Measurements from ENCODE around the gene MAPK1IP1L. TPM values are rescaled to one million over a fixed set of nuclear protein-coding genes. Genes with fewer than 3 reads are reported as not detected.

MAPK1IP1L gene
- total and polyA plus RNA-seq, 2 experiments from 2014 or later, result 72.4 to 162 TPM

DNA sequence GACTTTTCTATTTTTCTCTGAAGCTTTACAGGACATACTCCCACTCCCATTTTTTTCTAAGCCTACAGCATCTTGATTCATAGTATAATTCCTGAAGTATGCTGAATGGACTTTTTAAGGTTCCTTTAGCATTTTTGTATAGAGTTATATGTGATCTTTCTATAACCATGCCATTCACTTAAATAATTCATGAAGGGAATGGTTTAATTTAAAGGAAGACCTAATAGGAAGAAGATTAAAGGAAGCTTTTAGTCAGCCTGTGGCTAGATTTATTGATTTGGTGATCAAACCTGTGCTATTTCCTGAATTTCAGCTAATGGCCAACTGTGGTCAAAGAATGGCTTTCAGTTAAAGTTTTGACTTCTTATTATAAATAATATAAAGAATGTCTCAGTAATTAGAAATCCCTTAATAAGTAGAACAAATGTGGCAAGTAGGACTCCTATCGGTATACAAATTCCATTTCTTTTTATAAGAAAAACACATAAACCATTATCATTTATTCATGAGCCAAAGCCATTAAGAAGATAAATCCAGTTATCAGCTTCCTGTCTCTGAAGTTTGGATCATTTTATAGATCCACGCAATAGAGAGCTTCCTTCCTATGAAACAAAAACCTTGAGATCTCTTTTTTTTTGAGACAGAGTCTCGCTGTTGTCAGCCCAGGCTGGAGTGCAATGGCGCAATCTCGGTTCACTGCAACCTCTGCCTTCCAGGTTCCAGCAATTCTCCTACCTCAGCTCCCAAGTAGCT lies 4.0 kb upstream of the MAPK1IP1L start (continued):
- TF ChIP-seq ZNF462 (CRISPR knock-in tag; IDR thresholded peaks at IDR 0.05), result no peak
- TF ChIP-seq NANOG (IDR thresholded peaks at IDR 0.05; ENCODE audit: borderline replicate concordance), result no peak
- TF ChIP-seq EZH2phosphoT487 (IDR thresholded peaks at IDR 0.05; ENCODE audit: unreplicated experiment), result no peak
- TF ChIP-seq, protein P1, sequence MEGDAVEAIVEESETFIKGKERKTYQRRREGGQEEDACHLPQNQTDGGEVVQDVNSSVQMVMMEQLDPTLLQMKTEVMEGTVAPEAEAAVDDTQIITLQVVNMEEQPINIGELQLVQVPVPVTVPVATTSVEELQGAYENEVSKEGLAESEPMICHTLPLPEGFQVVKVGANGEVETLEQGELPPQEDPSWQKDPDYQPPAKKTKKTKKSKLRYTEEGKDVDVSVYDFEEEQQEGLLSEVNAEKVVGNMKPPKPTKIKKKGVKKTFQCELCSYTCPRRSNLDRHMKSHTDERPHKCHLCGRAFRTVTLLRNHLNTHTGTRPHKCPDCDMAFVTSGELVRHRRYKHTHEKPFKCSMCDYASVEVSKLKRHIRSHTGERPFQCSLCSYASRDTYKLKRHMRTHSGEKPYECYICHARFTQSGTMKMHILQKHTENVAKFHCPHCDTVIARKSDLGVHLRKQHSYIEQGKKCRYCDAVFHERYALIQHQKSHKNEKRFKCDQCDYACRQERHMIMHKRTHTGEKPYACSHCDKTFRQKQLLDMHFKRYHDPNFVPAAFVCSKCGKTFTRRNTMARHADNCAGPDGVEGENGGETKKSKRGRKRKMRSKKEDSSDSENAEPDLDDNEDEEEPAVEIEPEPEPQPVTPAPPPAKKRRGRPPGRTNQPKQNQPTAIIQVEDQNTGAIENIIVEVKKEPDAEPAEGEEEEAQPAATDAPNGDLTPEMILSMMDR (conservative IDR thresholded peaks at IDR 0.05; ENCODE audit: low read depth in 2 of 2), result no peak

- no peak overlapping the region for H3K4me3 ChIP-seq
- DNase-seq (ENCODE audit: low spot score) (no peak), ATAC-seq (no peak)
- H3K79me2 ChIP-seq (replicated peaks; ENCODE audit: insufficient read depth), result peaks cover 20% of the 10 kb centered on the region
- H3K4me1 ChIP-seq (ENCODE audit: insufficient read depth), result peaks cover 17% of the 10 kb centered on the region
- Mint-ChIP-seq H3K36me3 (ENCODE audit: low read depth) (peaks cover 20% of the 10 kb centered on the region), H3K4me3 (no peak overlapping the region), H3K27ac (no peak overlapping the region), H3K4me1 (peaks cover 20% of the 10 kb centered on the region), H3K9me3 (no peaks in the 10 kb centered on the region), H3K27me3 (ENCODE audit: insufficient read depth, low read depth, poor library complexity) (no peaks in the 10 kb centered on the region)
- H3K27me3 ChIP-seq (ENCODE audit: insufficient read depth), result no peaks in the 10 kb centered on the region
- H3K36me3 ChIP-seq (ENCODE audit: insufficient read depth), result no peaks in the 10 kb centered on the region
- no peak overlapping the region for H2AFZ ChIP-seq
- no peak overlapping the region for H3K4me2 ChIP-seq
- no peak overlapping the region for H3K27ac ChIP-seq (ENCODE audit: low read depth)
- peaks cover 6% of the 10 kb centered on the region; the same call in 1 of the 2 replicates for H4K20me1 ChIP-seq (replicated peaks; ENCODE audit: insufficient read depth)
- peaks cover 4% of the 10 kb centered on the region; the same call in 1 of the 2 replicates for H3F3A ChIP-seq (replicated peaks; ENCODE audit: low read depth)
- H3K9me2 ChIP-seq (ENCODE audit: insufficient read depth), result no peaks in the 10 kb centered on the region
- TF ChIP-seq STAT1 (IDR thresholded peaks at IDR 0.05; ENCODE audit: unreplicated experiment), result no peak
- no peak for TF ChIP-seq POLR2AphosphoS5 (IDR thresholded peaks at IDR 0.05; ENCODE audit: low read depth)
- no peak for TF ChIP-seq EZH2phosphoT487 (IDR thresholded peaks at IDR 0.05; ENCODE audit: unreplicated experiment)
- no peak for TF ChIP-seq NANOG (IDR thresholded peaks at IDR 0.05; ENCODE audit: borderline replicate concordance)
- TF ChIP-seq ZNF331 (CRISPR knock-in tag; IDR thresholded peaks at IDR 0.05; ENCODE audit: low read depth), result no peak
- no peak for TF ChIP-seq CREB1 (CRISPR knock-in tag; IDR thresholded peaks at IDR 0.05; ENCODE audit: low read depth)
- no peak for TF ChIP-seq EZH2 (IDR thresholded peaks at IDR 0.05; ENCODE audit: low read depth, unreplicated experiment)
- TF ChIP-seq, protein P2, sequence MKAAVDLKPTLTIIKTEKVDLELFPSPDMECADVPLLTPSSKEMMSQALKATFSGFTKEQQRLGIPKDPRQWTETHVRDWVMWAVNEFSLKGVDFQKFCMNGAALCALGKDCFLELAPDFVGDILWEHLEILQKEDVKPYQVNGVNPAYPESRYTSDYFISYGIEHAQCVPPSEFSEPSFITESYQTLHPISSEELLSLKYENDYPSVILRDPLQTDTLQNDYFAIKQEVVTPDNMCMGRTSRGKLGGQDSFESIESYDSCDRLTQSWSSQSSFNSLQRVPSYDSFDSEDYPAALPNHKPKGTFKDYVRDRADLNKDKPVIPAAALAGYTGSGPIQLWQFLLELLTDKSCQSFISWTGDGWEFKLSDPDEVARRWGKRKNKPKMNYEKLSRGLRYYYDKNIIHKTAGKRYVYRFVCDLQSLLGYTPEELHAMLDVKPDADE (IDR thresholded peaks at IDR 0.05), result no peak
- TF ChIP-seq, protein P1 (conservative IDR thresholded peaks at IDR 0.05; ENCODE audit: low read depth in 2 of 2), result no peak
- TF ChIP-seq ZNF114 (CRISPR knock-in tag; IDR thresholded peaks at IDR 0.05), result no peak
- no peak for TF ChIP-seq JUNB (IDR thresholded peaks at IDR 0.05; ENCODE audit: unreplicated experiment)
Measured at GRCh38 chr14:55048900-55049436, 2.5 kb upstream of the MAPK1IP1L start.

All from GM23338 (cell line).